ENCODE data around the gene B9D2. TPM values are rescaled to one million over a fixed set of nuclear protein-coding genes. Genes with fewer than 3 reads are reported as not detected.
A peak's percentile ranks its signal among the peaks of the same experiment; 100 is the strongest.

The B9D2 gene
- total RNA-seq, 4 donors from 2014 or later: 6.4 to 9.3 TPM; not detected in 2

- TF ChIP-seq POLR2A (IDR thresholded peaks at IDR 0.05) (no peak), CTCF (IDR thresholded peaks at IDR 0.05) (no peak), POLR2AphosphoS5 (IDR thresholded peaks at IDR 0.05) (no peak), EP300 (IDR thresholded peaks at IDR 0.05; ENCODE audit: low read depth) (no peak)
- in situ Hi-C loops (cut with MboI; ENCODE audit: low pct_ligation_motif_present in 1 of 4, low pct_unique_long_range_greater_than_20kb in 1 of 4, low sequenced_read_pairs in 3 of 4): no loop called here
- WGBS, 2 donors (ENCODE audit: low coverage in 1 of 2): 78% methylated on average over 19 of the region's 19 CpGs; no CpG with 5 or more reads in 1 of the 2 donors
- no peaks in the 10 kb centered on the region for H3K9me3 ChIP-seq
- no peaks in the 10 kb centered on the region for H3K27me3 ChIP-seq
- DNase-seq: no peak
- no peak overlapping the region for H3K27ac ChIP-seq
- no peak overlapping the region for H3K4me3 ChIP-seq
- peaks cover 0 to 25% (median 7%) of the 10 kb centered on the region in 4 donors for H3K36me3 ChIP-seq
- peaks cover 7 to 25% (median 15%) of the 10 kb centered on the region in 4 donors for H3K4me1 ChIP-seq
- intact Hi-C loops (cut with DNase I; ENCODE audit: low total_unique reads): no loop called here
These were observed 45.1 kb downstream of the B9D2 start for GRCh38 chr19:41318696-41319499.

GRCh38 chr19:41316306-41316920, 47.5 kb downstream of the B9D2 start:
- WGBS, 2 donors (ENCODE audit: low coverage in 1 of 2): 92 to 100% methylated on average over 2 to 21 of the region's 24 CpGs
- peaks cover 0 to 34% (median 13%) of the 10 kb centered on the region in 4 donors for H3K36me3 ChIP-seq
- no peak for TF ChIP-seq POLR2AphosphoS5 (IDR thresholded peaks at IDR 0.05)
- no peak for TF ChIP-seq EP300 (IDR thresholded peaks at IDR 0.05; ENCODE audit: low read depth)
- H3K4me1 ChIP-seq: peaks cover 3 to 12% (median 6%) of the 10 kb centered on the region in 4 donors
- no peak for DNase-seq
- H3K9me3 ChIP-seq: no peaks in the 10 kb centered on the region
- intact Hi-C loops (cut with DNase I; ENCODE audit: low total_unique reads): no loop called here
- H3K27ac ChIP-seq: no peak overlapping the region
- no peak overlapping the region for H3K4me3 ChIP-seq
- in situ Hi-C loops (cut with MboI; ENCODE audit: low pct_ligation_motif_present in 1 of 4, low pct_unique_long_range_greater_than_20kb in 1 of 4, low sequenced_read_pairs in 3 of 4): no loop called here
- no peaks in the 10 kb centered on the region for H3K27me3 ChIP-seq

GRCh38 chr19:41311613-41312012, 52.3 kb downstream of the B9D2 start:
- H3K4me3 ChIP-seq: peak overlapping the region in 1 of 4 donors; percentile 60
- DNase-seq: no peak
- peaks cover 0 to 23% (median 8%) of the 10 kb centered on the region in 4 donors for H3K36me3 ChIP-seq
- 92 to 97% methylated on average over 3 to 8 of the region's 8 CpGs for WGBS, 2 donors (ENCODE audit: low coverage in 1 of 2)
- no peaks in the 10 kb centered on the region for H3K9me3 ChIP-seq
- TF ChIP-seq POLR2A (IDR thresholded peaks at IDR 0.05) (no peak), CTCF (IDR thresholded peaks at IDR 0.05) (no peak), EP300 (IDR thresholded peaks at IDR 0.05; ENCODE audit: low read depth) (no peak)
- no peaks in the 10 kb centered on the region for H3K27me3 ChIP-seq
- H3K4me1 ChIP-seq: peaks cover 22 to 44% (median 34%) of the 10 kb centered on the region in 4 donors
- H3K27ac ChIP-seq: no peak overlapping the region
- intact Hi-C loops (cut with DNase I; ENCODE audit: low total_unique reads) (no loop called here), in situ Hi-C loops (cut with MboI; ENCODE audit: low pct_ligation_motif_present in 1 of 4, low pct_unique_long_range_greater_than_20kb in 1 of 4, low sequenced_read_pairs in 3 of 4) (no loop called here)

GRCh38 chr19:41311072-41311471, 52.9 kb downstream of the B9D2 start:
- Histone ChIP-seq H3K36me3 (peaks cover 0 to 23% (median 6%) of the 10 kb centered on the region in 4 donors), H3K27me3 (no peaks in the 10 kb centered on the region), H3K27ac (peak overlapping the region; percentile 91 to 96 (median 93)), H3K9me3 (no peaks in the 10 kb centered on the region), H3K4me3 (peak overlapping the region in 3 of 4 donors; percentile 60 to 67 (median 66)), H3K4me1 (peaks cover 22 to 48% (median 34%) of the 10 kb centered on the region in 4 donors)
- in situ Hi-C loops (cut with MboI; ENCODE audit: low pct_ligation_motif_present in 1 of 4, low pct_unique_long_range_greater_than_20kb in 1 of 4, low sequenced_read_pairs in 3 of 4): no loop called here
- 60 to 100% methylated on average over 2 to 5 of the region's 5 CpGs for WGBS, 2 donors (ENCODE audit: low coverage in 1 of 2)
- DNase-seq: no peak
- intact Hi-C loops (cut with DNase I; ENCODE audit: low total_unique reads): no loop called here
- TF ChIP-seq POLR2AphosphoS5 (IDR thresholded peaks at IDR 0.05) (no peak), POLR2A (IDR thresholded peaks at IDR 0.05) (no peak), CTCF (IDR thresholded peaks at IDR 0.05) (no peak), EP300 (IDR thresholded peaks at IDR 0.05; ENCODE audit: low read depth) (no peak)

Data from transverse colon (tissue), 4 donors.